WTC11 (cell line): Measurements from ENCODE around the gene CCDC116. TPM values are rescaled to one million over a fixed set of nuclear protein-coding genes. Genes with fewer than 3 reads are reported as not detected.

Experiments used
- ATAC-seq: fragments of 200-7000 bp; cut with Tn5 transposase; 2 replicates; pipeline ENCODE4 v1.10.0; 2021; ENCODE audit warnings: mild to moderate bottlenecking, moderate library complexity
- CTCF ChIA-PET: fragments of 300-600 bp; sonication (Branson Sonifier 250); formaldehyde crosslinking; loops from one replicate; lab custom pipeline; 2021; ENCODE audit warnings: antibody characterized with exemption; lab: Charles Lee
- POLR2A ChIA-PET: fragments of 350-600 bp; sonication (Branson Sonifier 250); formaldehyde crosslinking; loops from one replicate; lab custom pipeline; 2021; ENCODE audit warnings: antibody characterized with exemption; lab: Charles Lee
- DNase-seq: peaks from one replicate; pipeline ENCODE4 v3.0.0; 2021; ENCODE audit warnings: low spot score
- H3K27ac Mint-ChIP-seq: 2 replicates; pipeline ENCODE4 v1.8.0; 2021; ENCODE audit warnings: mixed read lengths
- H3K27me3 Mint-ChIP-seq: 2 replicates; pipeline ENCODE4 v1.8.0; 2021; ENCODE audit warnings: low read depth, mild to moderate bottlenecking, moderate library complexity, mixed read lengths
- H3K36me3 Mint-ChIP-seq: 2 replicates; pipeline ENCODE4 v1.8.0; 2021; ENCODE audit warnings: mixed read lengths
- H3K4me1 Mint-ChIP-seq: 2 replicates; pipeline ENCODE4 v1.8.0; 2022; ENCODE audit warnings: mixed read lengths
- H3K4me3 Mint-ChIP-seq: 2 replicates; pipeline ENCODE4 v1.8.0; 2021; ENCODE audit warnings: mild to moderate bottlenecking, moderate library complexity, mixed read lengths
- H3K9me3 Mint-ChIP-seq: 2 replicates; pipeline ENCODE4 v1.8.0; 2021; ENCODE audit warnings: mixed read lengths
- CREM ChIP-seq: sonication (generic); formaldehyde crosslinking; IDR thresholded peaks from 2 replicates; pipeline ENCODE4 v1.8.1; 2022; ENCODE audit warnings: mild to moderate bottlenecking, missing genetic modification reagents, moderate library complexity
- EMX1 ChIP-seq: fragments of 250-450 bp; sonication (Bioruptor Pico); IDR thresholded peaks from 2 replicates; pipeline ENCODE4 v1.8.0; 2021; ENCODE audit warnings: mild to moderate bottlenecking
- ETV6 ChIP-seq: sonication (generic); formaldehyde crosslinking; IDR thresholded peaks from 2 replicates; pipeline ENCODE4 v1.8.1; 2022; ENCODE audit warnings: mild to moderate bottlenecking, missing genetic modification reagents
- FOXJ3 ChIP-seq: sonication (generic); formaldehyde crosslinking; IDR thresholded peaks from 2 replicates; pipeline ENCODE4 v1.9.0; 2021; ENCODE audit warnings: missing genetic modification reagents, mild to moderate bottlenecking, borderline replicate concordance
- FOXP1 ChIP-seq: sonication (generic); formaldehyde crosslinking; IDR thresholded peaks from 2 replicates; pipeline ENCODE4 v1.8.0; 2022; ENCODE audit warnings: missing genetic modification reagents, mild to moderate bottlenecking, moderate library complexity, borderline replicate concordance
- GTF2I ChIP-seq: fragments of 250-450 bp; sonication (Bioruptor Pico); conservative IDR thresholded peaks from 2 replicates; pipeline ENCODE4 v1.4.0; 2021; ENCODE audit warnings: mild to moderate bottlenecking
- KAT7 ChIP-seq: sonication (generic); formaldehyde crosslinking; IDR thresholded peaks from 2 replicates; pipeline ENCODE4 v1.8.1; 2023; ENCODE audit warnings: missing genetic modification reagents, mild to moderate bottlenecking, borderline replicate concordance
- MAX ChIP-seq: sonication (generic); formaldehyde crosslinking; IDR thresholded peaks from 2 replicates; pipeline ENCODE4 v1.8.0; 2022; ENCODE audit warnings: mild to moderate bottlenecking, missing genetic modification reagents
- NR3C1 ChIP-seq: sonication (generic); formaldehyde crosslinking; conservative IDR thresholded peaks from 2 replicates; pipeline ENCODE4 v1.8.1; 2023; ENCODE audit warnings: low read depth, mild to moderate bottlenecking, missing genetic modification reagents
- SMAD3 ChIP-seq: sonication (generic); formaldehyde crosslinking; IDR thresholded peaks from 2 replicates; pipeline ENCODE4 v1.8.0; 2022; ENCODE audit warnings: missing genetic modification reagents, mild to moderate bottlenecking, borderline replicate concordance
- SOX15 ChIP-seq: fragments of 250-450 bp; sonication (Bioruptor Pico); IDR thresholded peaks from 2 replicates; pipeline ENCODE4 v1.9.0; 2021; ENCODE audit warnings: mild to moderate bottlenecking
- TEAD1 ChIP-seq: sonication (generic); formaldehyde crosslinking; IDR thresholded peaks from 2 replicates; pipeline ENCODE4 v1.8.0; 2022; ENCODE audit warnings: mild to moderate bottlenecking, missing genetic modification reagents
- USF1 ChIP-seq: sonication (generic); formaldehyde crosslinking; IDR thresholded peaks from 2 replicates; pipeline ENCODE4 v1.8.0; 2022; ENCODE audit warnings: mild to moderate bottlenecking, missing genetic modification reagents
- USF2 ChIP-seq: sonication (generic); formaldehyde crosslinking; IDR thresholded peaks from 2 replicates; pipeline ENCODE4 v1.8.1; 2023; ENCODE audit warnings: mild to moderate bottlenecking, missing genetic modification reagents, moderate library complexity
- ZMAT4 ChIP-seq: fragments of 250-450 bp; sonication (Bioruptor Pico); IDR thresholded peaks from 2 replicates; pipeline ENCODE4 v1.9.0; 2021; ENCODE audit warnings: mild to moderate bottlenecking
- ZNF416 ChIP-seq: fragments of 250-450 bp; sonication (Bioruptor Pico); IDR thresholded peaks from 2 replicates; pipeline ENCODE4 v1.9.0; 2021; ENCODE audit warnings: mild to moderate bottlenecking, inconsistent platforms
- ZNF423 ChIP-seq: fragments of 250-450 bp; sonication (Bioruptor Pico); IDR thresholded peaks from 2 replicates; pipeline ENCODE4 v2.1.2; 2022; ENCODE audit warnings: mild to moderate bottlenecking, moderate library complexity
- ZNF512 ChIP-seq: sonication (generic); formaldehyde crosslinking; IDR thresholded peaks from 2 replicates; pipeline ENCODE4 v1.8.1; 2022; ENCODE audit warnings: missing genetic modification reagents, borderline replicate concordance
- ZNF671 ChIP-seq: fragments of 250-450 bp; sonication (Bioruptor Pico); IDR thresholded peaks from 2 replicates; pipeline ENCODE4 v1.8.0; 2021; ENCODE audit warnings: mild to moderate bottlenecking
- ZSCAN18 ChIP-seq: fragments of 250-450 bp; sonication (Bioruptor Pico); IDR thresholded peaks from 2 replicates; pipeline ENCODE4 v2.1.2; 2022; ENCODE audit warnings: mild to moderate bottlenecking, moderate library complexity
- total RNA-seq: library from RNA; stranded (reverse); gene quantifications from 3 replicates; pipeline ENCODE4 v1.2.3, GENCODE V29; 2021
- TF ChIP-seq, protein P1 (sequence below): sonication (generic); formaldehyde crosslinking; IDR thresholded peaks from 2 replicates; pipeline ENCODE4 v1.8.0; 2023; ENCODE audit warnings: missing genetic modification reagents, mild to moderate bottlenecking, borderline replicate concordance
- TF ChIP-seq, protein P2 (sequence below): fragments of 250-450 bp; sonication (Bioruptor Pico); IDR thresholded peaks from 2 replicates; pipeline ENCODE4 v1.8.0; 2021; ENCODE audit warnings: mild to moderate bottlenecking

Gene CCDC116
- total RNA-seq, 1 experiment from 2014 or later = 0.57 TPM

- Mint-ChIP-seq H3K27ac (no peak overlapping the region), H3K36me3 (peaks cover 40% of the 10 kb centered on the region)
- POLR2A ChIA-PET = no interaction called here
- TF ChIP-seq SOX15 (CRISPR knock-in tag) = no peak
- TF ChIP-seq, protein P1, sequence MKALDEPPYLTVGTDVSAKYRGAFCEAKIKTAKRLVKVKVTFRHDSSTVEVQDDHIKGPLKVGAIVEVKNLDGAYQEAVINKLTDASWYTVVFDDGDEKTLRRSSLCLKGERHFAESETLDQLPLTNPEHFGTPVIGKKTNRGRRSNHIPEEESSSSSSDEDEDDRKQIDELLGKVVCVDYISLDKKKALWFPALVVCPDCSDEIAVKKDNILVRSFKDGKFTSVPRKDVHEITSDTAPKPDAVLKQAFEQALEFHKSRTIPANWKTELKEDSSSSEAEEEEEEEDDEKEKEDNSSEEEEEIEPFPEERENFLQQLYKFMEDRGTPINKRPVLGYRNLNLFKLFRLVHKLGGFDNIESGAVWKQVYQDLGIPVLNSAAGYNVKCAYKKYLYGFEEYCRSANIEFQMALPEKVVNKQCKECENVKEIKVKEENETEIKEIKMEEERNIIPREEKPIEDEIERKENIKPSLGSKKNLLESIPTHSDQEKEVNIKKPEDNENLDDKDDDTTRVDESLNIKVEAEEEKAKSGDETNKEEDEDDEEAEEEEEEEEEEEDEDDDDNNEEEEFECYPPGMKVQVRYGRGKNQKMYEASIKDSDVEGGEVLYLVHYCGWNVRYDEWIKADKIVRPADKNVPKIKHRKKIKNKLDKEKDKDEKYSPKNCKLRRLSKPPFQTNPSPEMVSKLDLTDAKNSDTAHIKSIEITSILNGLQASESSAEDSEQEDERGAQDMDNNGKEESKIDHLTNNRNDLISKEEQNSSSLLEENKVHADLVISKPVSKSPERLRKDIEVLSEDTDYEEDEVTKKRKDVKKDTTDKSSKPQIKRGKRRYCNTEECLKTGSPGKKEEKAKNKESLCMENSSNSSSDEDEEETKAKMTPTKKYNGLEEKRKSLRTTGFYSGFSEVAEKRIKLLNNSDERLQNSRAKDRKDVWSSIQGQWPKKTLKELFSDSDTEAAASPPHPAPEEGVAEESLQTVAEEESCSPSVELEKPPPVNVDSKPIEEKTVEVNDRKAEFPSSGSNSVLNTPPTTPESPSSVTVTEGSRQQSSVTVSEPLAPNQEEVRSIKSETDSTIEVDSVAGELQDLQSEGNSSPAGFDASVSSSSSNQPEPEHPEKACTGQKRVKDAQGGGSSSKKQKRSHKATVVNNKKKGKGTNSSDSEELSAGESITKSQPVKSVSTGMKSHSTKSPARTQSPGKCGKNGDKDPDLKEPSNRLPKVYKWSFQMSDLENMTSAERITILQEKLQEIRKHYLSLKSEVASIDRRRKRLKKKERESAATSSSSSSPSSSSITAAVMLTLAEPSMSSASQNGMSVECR (CRISPR knock-in tag) = no peak
- no peak for TF ChIP-seq NR3C1 (CRISPR knock-in tag)
- TF ChIP-seq FOXJ3 = no peak
- TF ChIP-seq CREM (CRISPR knock-in tag) = no peak
- no peak for TF ChIP-seq GTF2I
- TF ChIP-seq ZNF416 (CRISPR knock-in tag) = no peak
- no peak for TF ChIP-seq KAT7
- no peak for TF ChIP-seq ZNF671 (CRISPR knock-in tag)
- TF ChIP-seq USF2 (CRISPR knock-in tag) = no peak
- no peak for TF ChIP-seq USF1 (CRISPR knock-in tag)
- TF ChIP-seq SMAD3 (CRISPR knock-in tag) = no peak
- TF ChIP-seq EMX1 (CRISPR knock-in tag) = no peak
- no peak for TF ChIP-seq ZMAT4 (CRISPR knock-in tag)
- TF ChIP-seq, all 79 proteins: peak for 0
- DNase-seq (no peak), ATAC-seq (no peak)
- Mint-ChIP-seq H3K9me3 (no peaks in the 10 kb centered on the region), H3K4me3 (no peak overlapping the region), H3K4me1 (no peaks in the 10 kb centered on the region), H3K27me3 (no peaks in the 10 kb centered on the region)
- CTCF ChIA-PET = no interaction called here
Observed at GRCh38 chr22:21680830-21681565, 48.4 kb downstream of the CCDC116 start.

DNA sequence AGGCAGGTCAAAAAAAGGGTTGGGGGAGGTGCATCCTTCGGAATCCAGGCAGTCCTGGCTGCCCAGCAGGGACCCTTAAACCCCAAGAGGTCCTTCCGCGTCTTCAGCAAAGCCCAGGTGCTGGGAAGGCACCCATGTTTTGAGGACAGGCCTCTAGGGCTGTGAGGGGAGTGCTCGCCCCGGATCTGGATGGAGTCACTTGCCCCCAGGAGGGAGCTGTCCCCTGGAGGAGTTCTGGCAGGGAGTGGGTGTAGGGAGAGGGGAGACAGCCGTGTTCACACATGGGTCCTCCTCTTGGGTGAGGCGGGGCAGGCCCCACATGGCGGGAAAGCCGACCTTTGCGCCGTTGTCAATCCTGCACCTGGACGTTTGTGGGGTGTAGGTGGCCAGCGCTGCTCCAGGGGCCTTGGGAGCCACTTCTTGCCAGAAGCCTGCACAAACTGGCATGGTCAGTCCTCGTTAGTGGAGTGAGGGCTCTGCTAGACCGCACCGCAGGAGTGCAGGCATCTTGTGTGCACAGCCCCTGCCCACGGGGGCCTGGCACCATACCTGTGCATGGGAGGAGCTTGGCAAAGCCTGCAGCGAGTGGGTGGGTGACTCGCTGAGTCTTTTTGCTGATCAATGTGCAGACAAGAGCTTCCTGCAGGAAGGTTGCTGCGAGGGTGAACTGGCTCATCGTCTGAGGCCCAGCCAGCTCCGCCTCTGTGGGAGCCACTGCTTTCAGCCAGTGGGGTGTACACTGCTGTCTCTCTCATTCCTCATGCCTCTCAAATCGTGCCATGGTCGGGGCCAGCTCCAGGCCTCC lies 49.2 kb downstream of the CCDC116 start:
- no peaks in the 10 kb centered on the region for H3K27me3 Mint-ChIP-seq
- ChIA-PET CTCF (no interaction called here), POLR2A (no interaction called here)
- 0 out of 2 replicates have a peak overlapping the region, but pooled peaks have one; percentile 27 for H3K27ac Mint-ChIP-seq
- H3K36me3 Mint-ChIP-seq = peaks cover 33% of the 10 kb centered on the region
- no peak overlapping the region for H3K4me3 Mint-ChIP-seq
- H3K4me1 Mint-ChIP-seq = no peaks in the 10 kb centered on the region
- H3K9me3 Mint-ChIP-seq = no peaks in the 10 kb centered on the region
- ATAC-seq (no peak), DNase-seq (no peak)
- TF ChIP-seq TEAD1 (CRISPR knock-in tag) = no peak
- TF ChIP-seq MAX = no peak
- TF ChIP-seq ZNF512 = no peak
- no peak for TF ChIP-seq ETV6 (CRISPR knock-in tag)
- no peak for TF ChIP-seq FOXP1 (CRISPR knock-in tag)
- no peak for TF ChIP-seq ZNF423 (CRISPR knock-in tag)
- TF ChIP-seq ZSCAN18 = no peak
- TF ChIP-seq, protein P2, sequence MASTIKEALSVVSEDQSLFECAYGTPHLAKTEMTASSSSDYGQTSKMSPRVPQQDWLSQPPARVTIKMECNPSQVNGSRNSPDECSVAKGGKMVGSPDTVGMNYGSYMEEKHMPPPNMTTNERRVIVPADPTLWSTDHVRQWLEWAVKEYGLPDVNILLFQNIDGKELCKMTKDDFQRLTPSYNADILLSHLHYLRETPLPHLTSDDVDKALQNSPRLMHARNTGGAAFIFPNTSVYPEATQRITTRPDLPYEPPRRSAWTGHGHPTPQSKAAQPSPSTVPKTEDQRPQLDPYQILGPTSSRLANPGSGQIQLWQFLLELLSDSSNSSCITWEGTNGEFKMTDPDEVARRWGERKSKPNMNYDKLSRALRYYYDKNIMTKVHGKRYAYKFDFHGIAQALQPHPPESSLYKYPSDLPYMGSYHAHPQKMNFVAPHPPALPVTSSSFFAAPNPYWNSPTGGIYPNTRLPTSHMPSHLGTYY = no peak
